ENCODE results near the gene ZNF207. TPM values are rescaled to one million over a fixed set of nuclear protein-coding genes. Genes with fewer than 3 reads are reported as not detected.
"Not testable (repeated sequence)": the region's sequence is repeated elsewhere in the genome, so short reads cannot be mapped to it uniquely, and the experiment has no call there.

ZNF207 gene
- total and polyA plus RNA-seq, 7 experiments from 2014 or later: 168 to 288 (median 260) TPM

- Histone ChIP-seq H3K4me3 (ENCODE audit: low read length) (no peak overlapping the region), H3K27ac (ENCODE audit: low read depth, low read length) (no peak overlapping the region), H3K36me3 (ENCODE audit: control insufficient read depth in 2 of 3, insufficient read depth in 3 of 3, low read length in 3 of 3) (no peaks in the 10 kb centered on the region), H3K27me3 (ENCODE audit: control insufficient read depth in 2 of 2, insufficient read depth in 2 of 2, low read length in 2 of 2) (no peaks in the 10 kb centered on the region), H3K9me3 (ENCODE audit: control insufficient read depth in 2 of 3, low read length in 3 of 3) (no peaks in the 10 kb centered on the region), H3K4me1 (ENCODE audit: control insufficient read depth in 2 of 2, insufficient read depth in 2 of 2, low read length in 2 of 2) (no peaks in the 10 kb centered on the region)
- DNase-seq (no peak), ATAC-seq (no peak)
- no peak overlapping the region for H3K4me3 Mint-ChIP-seq
- ChIA-PET POLR2A (interaction anchor here (0.7 kb wide), 1 partner anchor 38 kb away, joined by 3 read pairs; no protein-coding TSS in a partner anchor), CTCF (no interaction called here)
- H3K36me3 Mint-ChIP-seq: no peaks in the 10 kb centered on the region
- H3K27me3 Mint-ChIP-seq: peaks cover 4 to 51% (median 5%) of the 10 kb centered on the region in 5 donors
- no peaks in the 10 kb centered on the region for H3K9me3 Mint-ChIP-seq
- H3K27ac Mint-ChIP-seq: peak overlapping the region in 1 of 9 donors; percentile 82
- intact Hi-C loops (cut with micrococcal nuclease): no loop called here
- H3K4me1 Mint-ChIP-seq: peaks cover 0 to 3% (median 0%) of the 10 kb centered on the region in 7 donors
Measured at GRCh38 chr17:32311028-32311536, 38.9 kb upstream of the ZNF207 start.

GRCh38 chr17:32314636-32315035, 35.3 kb upstream of the ZNF207 start:
- Histone ChIP-seq H3K27ac (ENCODE audit: low read depth, low read length) (no peak overlapping the region), H3K27me3 (ENCODE audit: control insufficient read depth in 2 of 2, insufficient read depth in 2 of 2, low read length in 2 of 2) (no peaks in the 10 kb centered on the region), H3K36me3 (ENCODE audit: control insufficient read depth in 2 of 3, insufficient read depth in 3 of 3, low read length in 3 of 3) (no peaks in the 10 kb centered on the region), H3K4me1 (ENCODE audit: control insufficient read depth in 2 of 2, insufficient read depth in 2 of 2, low read length in 2 of 2) (no peaks in the 10 kb centered on the region), H3K9me3 (ENCODE audit: control insufficient read depth in 2 of 3, low read length in 3 of 3) (no peaks in the 10 kb centered on the region), H3K4me3 (ENCODE audit: low read length) (no peak overlapping the region)
- ATAC-seq (no peak), DNase-seq (no peak)
- Mint-ChIP-seq H3K4me3 (no peak overlapping the region), H3K4me1 (peaks cover 0 to 11% (median 0%) of the 10 kb centered on the region in 7 donors), H3K9me3 (no peaks in the 10 kb centered on the region), H3K27me3 (peaks cover 4 to 45% (median 5%) of the 10 kb centered on the region in 5 donors), H3K27ac (no peak overlapping the region), H3K36me3 (no peaks in the 10 kb centered on the region)
- CTCF ChIA-PET: interaction anchor here (1.0 kb wide), 1 partner anchor 9 kb away, joined by 3 read pairs; no protein-coding TSS in a partner anchor
- POLR2A ChIA-PET: no interaction called here
- intact Hi-C loops (cut with micrococcal nuclease): loop anchor here in 1 of 2 donors (5.0 kb wide), 2 partner anchors 47 to 112 kb away; partner anchors contain the start of gene RHBDL3

- H3K36me3 ChIP-seq (ENCODE audit: control insufficient read depth in 2 of 3, insufficient read depth in 3 of 3, low read length in 3 of 3): no peaks in the 10 kb centered on the region
- peaks cover 0 to 13% (median 0%) of the 10 kb centered on the region in 7 donors for H3K4me1 Mint-ChIP-seq
- H3K4me3 ChIP-seq (ENCODE audit: low read length): no peak overlapping the region
- no peaks in the 10 kb centered on the region for H3K9me3 ChIP-seq (ENCODE audit: control insufficient read depth in 2 of 3, low read length in 3 of 3)
- H3K4me3 Mint-ChIP-seq: no peak overlapping the region
- no peaks in the 10 kb centered on the region for H3K36me3 Mint-ChIP-seq
- CTCF ChIA-PET: no interaction called here
- H3K27ac ChIP-seq (ENCODE audit: low read depth, low read length): no peak overlapping the region
- H3K9me3 Mint-ChIP-seq: no peaks in the 10 kb centered on the region
- ATAC-seq: no peak
- no peaks in the 10 kb centered on the region for H3K4me1 ChIP-seq (ENCODE audit: control insufficient read depth in 2 of 2, insufficient read depth in 2 of 2, low read length in 2 of 2)
- peaks cover 3 to 43% (median 5%) of the 10 kb centered on the region in 5 donors for H3K27me3 Mint-ChIP-seq
- DNase-seq: no peak
- intact Hi-C loops (cut with micrococcal nuclease): loop anchor here in 1 of 2 donors (5.0 kb wide), 2 partner anchors 48 to 113 kb away; partner anchors contain the start of gene RHBDL3
- no peak overlapping the region for H3K27ac Mint-ChIP-seq
- POLR2A ChIA-PET: interaction anchor here (0.5 kb wide), 1 partner anchor 148 kb away, joined by 3 read pairs; no protein-coding TSS in a partner anchor
- no peaks in the 10 kb centered on the region for H3K27me3 ChIP-seq (ENCODE audit: control insufficient read depth in 2 of 2, insufficient read depth in 2 of 2, low read length in 2 of 2)
Measured at GRCh38 chr17:32315171-32315570, 34.8 kb upstream of the ZNF207 start.

- H3K27me3 ChIP-seq (ENCODE audit: control insufficient read depth in 2 of 2, insufficient read depth in 2 of 2, low read length in 2 of 2); CTCF ChIA-PET; H3K4me3 Mint-ChIP-seq; DNase-seq; H3K4me3 ChIP-seq (ENCODE audit: low read length); H3K36me3 ChIP-seq (ENCODE audit: control insufficient read depth in 2 of 3, insufficient read depth in 3 of 3, low read length in 3 of 3); H3K27ac ChIP-seq (ENCODE audit: low read depth, low read length); H3K36me3 Mint-ChIP-seq; H3K9me3 ChIP-seq (ENCODE audit: control insufficient read depth in 2 of 3, low read length in 3 of 3); H3K4me1 ChIP-seq (ENCODE audit: control insufficient read depth in 2 of 2, insufficient read depth in 2 of 2, low read length in 2 of 2); H3K27ac Mint-ChIP-seq; H3K9me3 Mint-ChIP-seq; ATAC-seq: not testable (repeated sequence)
- POLR2A ChIA-PET: interaction anchor here (0.6 to 0.7 kb wide), 2 partner anchors 17 to 39 kb away, joined by 3 read pairs; no protein-coding TSS in a partner anchor
- intact Hi-C loops (cut with micrococcal nuclease): loop anchor here in 1 of 2 donors (5.0 kb wide), 2 partner anchors 49 to 114 kb away; partner anchors contain the start of gene RHBDL3
- peaks cover 3 to 36% (median 5%) of the 10 kb centered on the region in 5 donors for H3K27me3 Mint-ChIP-seq
- peaks cover 0 to 16% (median 0%) of the 10 kb centered on the region in 7 donors for H3K4me1 Mint-ChIP-seq
Measured at GRCh38 chr17:32316653-32317052, 33.3 kb upstream of the ZNF207 start.

- H3K4me1 Mint-ChIP-seq: peaks cover 0 to 18% (median 0%) of the 10 kb centered on the region in 7 donors
- no peaks in the 10 kb centered on the region for H3K36me3 Mint-ChIP-seq
- Histone ChIP-seq H3K27me3 (ENCODE audit: control insufficient read depth in 2 of 2, insufficient read depth in 2 of 2, low read length in 2 of 2) (no peaks in the 10 kb centered on the region), H3K36me3 (ENCODE audit: control insufficient read depth in 2 of 3, insufficient read depth in 3 of 3, low read length in 3 of 3) (no peaks in the 10 kb centered on the region), H3K9me3 (ENCODE audit: control insufficient read depth in 2 of 3, low read length in 3 of 3) (no peaks in the 10 kb centered on the region), H3K27ac (ENCODE audit: low read depth, low read length) (no peak overlapping the region), H3K4me1 (ENCODE audit: control insufficient read depth in 2 of 2, insufficient read depth in 2 of 2, low read length in 2 of 2) (no peaks in the 10 kb centered on the region), H3K4me3 (ENCODE audit: low read length) (no peak overlapping the region)
- ATAC-seq (no peak), DNase-seq (no peak)
- H3K27ac Mint-ChIP-seq: no peak overlapping the region
- ChIA-PET CTCF (no interaction called here), POLR2A (interaction anchor here (0.6 to 0.7 kb wide), 2 partner anchors 18 to 40 kb away, joined by 3 read pairs; no protein-coding TSS in a partner anchor)
- H3K27me3 Mint-ChIP-seq: peaks cover 3 to 34% (median 5%) of the 10 kb centered on the region in 5 donors
- intact Hi-C loops (cut with micrococcal nuclease): loop anchor here in 1 of 2 donors (5.0 kb wide), 2 partner anchors 50 to 115 kb away; partner anchors contain the start of gene RHBDL3
- H3K4me3 Mint-ChIP-seq: no peak overlapping the region
- H3K9me3 Mint-ChIP-seq: no peaks in the 10 kb centered on the region
Measured at GRCh38 chr17:32317353-32317752, 32.6 kb upstream of the ZNF207 start.

GRCh38 chr17:32318071-32318470, 31.9 kb upstream of the ZNF207 start:
- peaks cover 3 to 34% (median 5%) of the 10 kb centered on the region in 5 donors for H3K27me3 Mint-ChIP-seq
- no peaks in the 10 kb centered on the region for H3K36me3 Mint-ChIP-seq
- H3K4me1 ChIP-seq (ENCODE audit: control insufficient read depth in 2 of 2, insufficient read depth in 2 of 2, low read length in 2 of 2): no peaks in the 10 kb centered on the region
- peaks cover 0 to 22% (median 2%) of the 10 kb centered on the region in 7 donors for H3K4me1 Mint-ChIP-seq
- intact Hi-C loops (cut with micrococcal nuclease): loop anchor here in 1 of 2 donors (5.0 kb wide), 2 partner anchors 51 to 116 kb away; partner anchors contain the start of gene RHBDL3
- ChIA-PET POLR2A (interaction anchor here (0.7 to 1.5 kb wide), 3 partner anchors 13 to 76 kb away, joined by 3 to 6 read pairs (median 3); no protein-coding TSS in a partner anchor), CTCF (interaction anchor here (0.6 to 1.9 kb wide), 2 partner anchors 54 to 67 kb away, joined by 3 to 7 read pairs; no protein-coding TSS in a partner anchor)
- H3K4me3 ChIP-seq (ENCODE audit: low read length): no peak overlapping the region
- DNase-seq: no peak
- peak overlapping the region in 4 of 10 donors; percentile 44 to 68 (median 56) for H3K4me3 Mint-ChIP-seq
- H3K9me3 ChIP-seq (ENCODE audit: control insufficient read depth in 2 of 3, low read length in 3 of 3): no peaks in the 10 kb centered on the region
- no peak overlapping the region for H3K27ac ChIP-seq (ENCODE audit: low read depth, low read length)
- no peaks in the 10 kb centered on the region for H3K27me3 ChIP-seq (ENCODE audit: control insufficient read depth in 2 of 2, insufficient read depth in 2 of 2, low read length in 2 of 2)
- no peaks in the 10 kb centered on the region for H3K36me3 ChIP-seq (ENCODE audit: control insufficient read depth in 2 of 3, insufficient read depth in 3 of 3, low read length in 3 of 3)
- H3K27ac Mint-ChIP-seq: no peak overlapping the region
- no peaks in the 10 kb centered on the region for H3K9me3 Mint-ChIP-seq
- no peak for ATAC-seq
